Measurements from ENCODE around the gene RECQL.
A peak's percentile ranks its signal among the peaks of the same experiment; 100 is the strongest.

The RECQL gene

GRCh38 chr12:21501258-21502163, at the start of gene RECQL, which contains the start of gene GOLT1B:
RECQL (minus strand) TSS chr12:21501635; CDS start chr12:21499570, 2,065 bp downstream.
GOLT1B (plus strand) TSS chr12:21501789; CDS start chr12:21501924, 135 bp downstream.
- DNase-seq, result peak; percentile 86 to 88

GRCh38 chr12:21547437-21547836, 46.0 kb upstream of the RECQL start:
- DNase-seq, result no peak

- DNase-seq, result no peak
Measured at GRCh38 chr12:21546716-21547115, 45.3 kb upstream of the RECQL start.

GRCh38 chr12:21545557-21545956, 44.1 kb upstream of the RECQL start:
- no peak for DNase-seq

GRCh38 chr12:21543151-21543550, 41.7 kb upstream of the RECQL start:
- no peak for DNase-seq

- DNase-seq, result no peak
Measured at GRCh38 chr12:21542403-21542802, 41.0 kb upstream of the RECQL start.

GRCh38 chr12:21541773-21542172, 40.3 kb upstream of the RECQL start:
- no peak for DNase-seq

GRCh38 chr12:21539797-21540196, 38.4 kb upstream of the RECQL start:
- DNase-seq, result no peak

GRCh38 chr12:21538061-21538653, 36.7 kb upstream of the RECQL start:
- no peak for DNase-seq

GRCh38 chr12:21529456-21529855, 28.0 kb upstream of the RECQL start:
- DNase-seq, result no peak

GRCh38 chr12:21528953-21529352, 27.5 kb upstream of the RECQL start:
- DNase-seq, result no peak

- peak; percentile 43 to 56 for DNase-seq
Measured at GRCh38 chr12:21527451-21528180, 26.2 kb upstream of the RECQL start.

- DNase-seq, result no peak
Measured at GRCh38 chr12:21526721-21527345, 25.4 kb upstream of the RECQL start.

- DNase-seq, result no peak
Measured at GRCh38 chr12:21526053-21526452, 24.6 kb upstream of the RECQL start, which contains the start of gene SPX. SPX (plus strand) TSS chr12:21526296; CDS start chr12:21526473, 177 bp downstream.

GRCh38 chr12:21523148-21523547, 21.7 kb upstream of the RECQL start:
- no peak for DNase-seq

GRCh38 chr12:21521541-21521940, 20.1 kb upstream of the RECQL start:
- DNase-seq, result no peak

GRCh38 chr12:21518451-21518850, 17.0 kb upstream of the RECQL start:
- DNase-seq, result no peak

GRCh38 chr12:21516281-21516680, 14.8 kb upstream of the RECQL start:
- DNase-seq, result no peak

GRCh38 chr12:21509768-21510167, 8.3 kb upstream of the RECQL start:
- DNase-seq, result no peak

- DNase-seq, result no peak
Measured at GRCh38 chr12:21507849-21508248, 6.4 kb upstream of the RECQL start.

- DNase-seq, result no peak
Measured at GRCh38 chr12:21505888-21506287, 4.5 kb upstream of the RECQL start.

GRCh38 chr12:21502872-21503271, 1.4 kb upstream of the RECQL start:
- DNase-seq, result no peak

- peak; percentile 33 to 40 for DNase-seq
Measured at GRCh38 chr12:21502164-21502496, 695 bp upstream of the RECQL start.

All from activated CD4-positive, alpha-beta T cell treated with anti-CD3 and anti-CD28 coated beads for 4 hours (primary cell).